ENCODE data around the gene DTX4. TPM values are rescaled to one million over a fixed set of nuclear protein-coding genes. Genes with fewer than 3 reads are reported as not detected.

DTX4 gene
- total and polyA plus RNA-seq, 2 of the 4 experiments (the other 2 are of a cell fraction): 2.7 to 3.0 TPM

GRCh38 chr11:59193587-59194130 lies 21.7 kb downstream of the DTX4 start:
- peaks cover 50% of the 10 kb centered on the region for H3K36me3 ChIP-seq (ENCODE audit: control insufficient read depth, insufficient read depth, low read length)
- H2BK120ac ChIP-seq (ENCODE audit: low read depth, low read length): no peak overlapping the region
- H3K4ac ChIP-seq (ENCODE audit: low read depth, low read length): no peak overlapping the region
- H2BK15ac ChIP-seq (ENCODE audit: low read depth, low read length): no peak overlapping the region
- no peak overlapping the region for H3K9ac ChIP-seq (ENCODE audit: low read depth, low read length)
- CTCF ChIA-PET: interaction anchor here (0.7 kb wide), 1 partner anchor 22 kb away, joined by 4 read pairs; the partner anchor contains the start of gene DTX4
- H3K27ac ChIP-seq (ENCODE audit: insufficient read depth, low read length): no peak overlapping the region
- H2AK9ac ChIP-seq (replicated peaks; ENCODE audit: low read depth, low read length, poor library complexity): no peak overlapping the region
- H3K9me1 ChIP-seq (ENCODE audit: insufficient read depth, low read length): peaks cover 8% of the 10 kb centered on the region; the same call in 1 of the 2 replicates
- TF ChIP-seq MAZ (IDR thresholded peaks at IDR 0.05; ENCODE audit: borderline replicate concordance, low read depth, low read length) (no peak), CHD1 (IDR thresholded peaks at IDR 0.05; ENCODE audit: low read depth, low read length) (no peak), RAD21 (IDR thresholded peaks at IDR 0.05; ENCODE audit: low read length) (no peak), NFE2L2 (IDR thresholded peaks at IDR 0.05; ENCODE audit: low read depth, low read length) (no peak), RCOR1 (IDR thresholded peaks at IDR 0.05; ENCODE audit: insufficient replicate concordance, low read length) (no peak), USF2 (IDR thresholded peaks at IDR 0.05; ENCODE audit: low read depth, low read length) (no peak), MAFK (IDR thresholded peaks at IDR 0.05; ENCODE audit: low read depth, low read length) (no peak), ELK1 (IDR thresholded peaks at IDR 0.05; ENCODE audit: borderline replicate concordance, low read depth, low read length) (no peak), CTCF (conservative IDR thresholded peaks at IDR 0.05; ENCODE audit: low read depth, low read length) (no peak), CEBPB (IDR thresholded peaks at IDR 0.05; ENCODE audit: low read depth, low read length) (no peak), SMC3 (IDR thresholded peaks at IDR 0.05; ENCODE audit: low read depth, low read length) (no peak), FOS (IDR thresholded peaks at IDR 0.05; ENCODE audit: low read depth, low read length) (no peak), BHLHE40 (IDR thresholded peaks at IDR 0.05; ENCODE audit: low read depth, low read length) (no peak), RFX5 (IDR thresholded peaks at IDR 0.05; ENCODE audit: low read depth, low read length) (no peak), POLR2A (IDR thresholded peaks at IDR 0.05; ENCODE audit: low read depth, low read length) (no peak), MXI1 (IDR thresholded peaks at IDR 0.05; ENCODE audit: borderline replicate concordance, low read depth, low read length) (no peak)
- in situ Hi-C loops (cut with MboI; ENCODE audit: low sequenced_read_pairs): no loop called here
- H3K56ac ChIP-seq (ENCODE audit: extremely low read depth, insufficient read depth, low read length): no peak overlapping the region
- ATAC-seq (ENCODE audit: low read depth) (no peak), DNase-seq (no peak)
- H3K23ac ChIP-seq (ENCODE audit: low read depth, low read length): no peak overlapping the region
- H2BK20ac ChIP-seq (ENCODE audit: low read depth, low read length): no peak overlapping the region
- no peak overlapping the region for H2AK5ac ChIP-seq (ENCODE audit: low read depth, low read length)
- H4K91ac ChIP-seq (ENCODE audit: insufficient read depth, low read depth, low read length): no peak overlapping the region
- H3K9me3 ChIP-seq (ENCODE audit: control insufficient read depth, insufficient read depth, low read length): no peaks in the 10 kb centered on the region
- H3K4me1 ChIP-seq (ENCODE audit: control insufficient read depth, insufficient read depth, low read length): peaks cover 4% of the 10 kb centered on the region; the same call in 1 of the 2 replicates
- no peak overlapping the region for H4K5ac ChIP-seq (ENCODE audit: low read depth, low read length)
- H3K79me1 ChIP-seq (ENCODE audit: low read depth in 1 of 2, low read length in 2 of 2): 0 out of 4 replicates have a peak, but pooled peaks cover 0 to under 1% of the 10 kb centered on the region in 2 experiments
- 80% methylated on average over 4 of the region's 10 CpGs; no CpG with 5 or more reads in 1 of the 2 experiments for WGBS, 2 experiments (ENCODE audit: extremely low coverage in 2 of 2, insufficient read length in 1 of 2)
- H4K8ac ChIP-seq (ENCODE audit: low read depth in 2 of 2, low read length in 2 of 2): no peak overlapping the region
- H3K27me3 ChIP-seq (ENCODE audit: control insufficient read depth, insufficient read depth, low read length): no peaks in the 10 kb centered on the region
- no peak overlapping the region for H3K4me2 ChIP-seq (ENCODE audit: low read depth, low read length)
- POLR2A ChIA-PET (ENCODE audit: unreplicated experiment): no interaction called here
- no peaks in the 10 kb centered on the region for H4K20me1 ChIP-seq (ENCODE audit: insufficient read depth, low read length)
- no peak overlapping the region for H3K14ac ChIP-seq (replicated peaks; ENCODE audit: low read depth, low read length)
- dilution Hi-C loops (cut with HindIII; ENCODE audit: low sequenced_read_pairs, unreplicated experiment): no loop called here
- intact Hi-C loops (cut with micrococcal nuclease): no loop called here
- H3K4me3 ChIP-seq (ENCODE audit: insufficient read depth, low read depth, low read length): no peak overlapping the region
- H3K18ac ChIP-seq (ENCODE audit: low read depth, low read length): no peak overlapping the region
- H2AFZ ChIP-seq (replicated peaks; ENCODE audit: low read length, poor library complexity): no peak overlapping the region
- no TSS peak for BruUV-seq (replicated peaks)
- H2BK5ac ChIP-seq (ENCODE audit: low read depth, low read length, poor library complexity, severe bottlenecking): no peak overlapping the region
